Caco-2 (cell line): Measurements from ENCODE around the gene CTNNA2. TPM values are rescaled to one million over a fixed set of nuclear protein-coding genes. Genes with fewer than 3 reads are reported as not detected.

Experiments
- BruUV-seq: library from RNA; stranded (reverse); fragments of 400-500 nt; replicated peaks from 2 replicates; lab custom pipeline; 2021; lab: Mats Ljungman, UMichigan
- CTCF ChIA-PET: fragments of 300-600 bp; sonication (Branson Sonifier 250); formaldehyde crosslinking; loops from one replicate; lab custom pipeline; 2022; ENCODE audit warnings: antibody characterized with exemption; lab: Charles Lee
- POLR2A ChIA-PET: fragments of 300-600 bp; sonication (Branson Sonifier 250); formaldehyde crosslinking; loops from one replicate; lab custom pipeline; 2022; ENCODE audit warnings: antibody characterized with exemption; lab: Charles Lee
- DNase-seq, 2 experiments: peaks; one replicate each; pipeline versions ENCODE4 v3.0.0 to v3.0.0-alpha.2; 2020 to 2022
- H3K27me3 ChIP-seq: replicated peaks from 2 replicates; pipeline ENCODE4 v1.6.0; 2011; ENCODE audit warnings: low read length; ENCODE audit not compliant: control insufficient read depth, insufficient read depth
- H3K36me3 ChIP-seq: 2 replicates; pipeline ENCODE4 v1.5.1; 2011; ENCODE audit warnings: low read length; ENCODE audit not compliant: control insufficient read depth, insufficient read depth
- H3K4me1 ChIP-seq: fragments of 250-450 bp; sonication (Bioruptor Pico); 2 replicates; pipeline ENCODE4 v1.5.1; 2020; ENCODE audit warnings: mild to moderate bottlenecking
- H3K4me3 ChIP-seq: 2 replicates; pipeline ENCODE4 v1.5.1; 2011; ENCODE audit warnings: low read depth, mild to moderate bottlenecking, control low read depth, low read length
- H3K9me3 ChIP-seq: fragments of 250-450 bp; sonication (Bioruptor Pico); 2 replicates; pipeline ENCODE4 v1.5.1; 2020; ENCODE audit warnings: mild to moderate bottlenecking, moderate library complexity
- H3K27ac Mint-ChIP-seq: one replicate; pipeline ENCODE4 v1.8.0; 2022; ENCODE audit warnings: mixed read lengths; ENCODE audit not compliant: unreplicated experiment
- H3K27me3 Mint-ChIP-seq: one replicate; pipeline ENCODE4 v1.8.0; 2022; ENCODE audit warnings: mixed read lengths; ENCODE audit not compliant: insufficient read depth, unreplicated experiment
- H3K36me3 Mint-ChIP-seq: one replicate; pipeline ENCODE4 v1.8.0; 2022; ENCODE audit warnings: mild to moderate bottlenecking, mixed read lengths; ENCODE audit not compliant: insufficient read depth, unreplicated experiment
- H3K4me1 Mint-ChIP-seq: one replicate; pipeline ENCODE4 v1.8.0; 2022; ENCODE audit warnings: low read depth, mixed read lengths; ENCODE audit not compliant: unreplicated experiment
- H3K4me3 Mint-ChIP-seq: one replicate; pipeline ENCODE4 v1.8.0; 2022; ENCODE audit warnings: mild to moderate bottlenecking, moderate library complexity, mixed read lengths; ENCODE audit not compliant: unreplicated experiment
- H3K9me3 Mint-ChIP-seq: one replicate; pipeline ENCODE4 v1.8.0; 2022; ENCODE audit warnings: mixed read lengths; ENCODE audit not compliant: unreplicated experiment
- CTCF ChIP-seq, 2 experiments: fragments of 200-600 bp in 1 of 2; IDR thresholded peaks; 1 replicate in 1 of 2; 2 replicates in 1 of 2; pipeline versions ENCODE4 v1.5.1 to v1.8.0; 2011 to 2022; ENCODE audit warnings: antibody characterized with exemption in 1 of 2, control low read depth in 1 of 2, inconsistent platforms in 1 of 2, low read depth in 1 of 2, low read length in 1 of 2, mild to moderate bottlenecking in 1 of 2, moderate library complexity in 1 of 2; ENCODE audit not compliant: insufficient read depth in 1 of 2, severe bottlenecking in 1 of 2, unreplicated experiment in 1 of 2
- intact Hi-C: fragments of 100-400 bp; cut with micrococcal nuclease; formaldehyde crosslinking; loops from one replicate; pipeline ENCODE4 v1.10.0; 2022; ENCODE audit not compliant: unreplicated experiment
- total RNA-seq: library from RNA; stranded (reverse); gene quantifications from 2 replicates; pipeline ENCODE4 v1.2.3, GENCODE V29; 2022

Gene CTNNA2
- total RNA-seq, 1 experiment from 2014 or later = not detected

GRCh38 chr2:79792090-79792489, 279.2 kb downstream of the CTNNA2 start:
- Histone ChIP-seq H3K36me3 (no peaks in the 10 kb centered on the region), H3K4me3 (no peak overlapping the region), H3K4me1 (no peaks in the 10 kb centered on the region), H3K9me3 (no peaks in the 10 kb centered on the region), H3K27me3 (no peaks in the 10 kb centered on the region)
- BruUV-seq = no TSS peak
- no peak overlapping the region for H3K27ac Mint-ChIP-seq
- peaks cover 3% of the 10 kb centered on the region for H3K27me3 Mint-ChIP-seq
- POLR2A ChIA-PET = no interaction called here
- no peak for TF ChIP-seq CTCF (IDR thresholded peaks at IDR 0.05; ENCODE audit: insufficient read depth in 1 of 2, low read depth in 1 of 2, low read length in 1 of 2, severe bottlenecking in 1 of 2, unreplicated experiment in 1 of 2)
- no peaks in the 10 kb centered on the region for H3K4me1 Mint-ChIP-seq
- intact Hi-C loops = no loop called here
- H3K36me3 Mint-ChIP-seq = no peaks in the 10 kb centered on the region
- CTCF ChIA-PET = no interaction called here
- no peak for DNase-seq
- no peak overlapping the region for H3K4me3 Mint-ChIP-seq
- no peaks in the 10 kb centered on the region for H3K9me3 Mint-ChIP-seq

- Mint-ChIP-seq H3K36me3 (no peaks in the 10 kb centered on the region), H3K9me3 (no peaks in the 10 kb centered on the region), H3K27ac (no peak overlapping the region), H3K4me1 (no peaks in the 10 kb centered on the region), H3K4me3 (no peak overlapping the region), H3K27me3 (peaks cover 3% of the 10 kb centered on the region)
- Histone ChIP-seq H3K27me3 (no peaks in the 10 kb centered on the region), H3K4me1 (no peaks in the 10 kb centered on the region), H3K9me3 (no peaks in the 10 kb centered on the region), H3K4me3 (no peak overlapping the region), H3K36me3 (no peaks in the 10 kb centered on the region)
- TF ChIP-seq CTCF (IDR thresholded peaks at IDR 0.05; ENCODE audit: insufficient read depth in 1 of 2, low read depth in 1 of 2, low read length in 1 of 2, severe bottlenecking in 1 of 2, unreplicated experiment in 1 of 2) = no peak
- CTCF ChIA-PET = no interaction called here
- no TSS peak for BruUV-seq
- POLR2A ChIA-PET = no interaction called here
- intact Hi-C loops = no loop called here
- no peak for DNase-seq
These were observed 280.2 kb downstream of the CTNNA2 start for GRCh38 chr2:79793006-79793405.

DNA sequence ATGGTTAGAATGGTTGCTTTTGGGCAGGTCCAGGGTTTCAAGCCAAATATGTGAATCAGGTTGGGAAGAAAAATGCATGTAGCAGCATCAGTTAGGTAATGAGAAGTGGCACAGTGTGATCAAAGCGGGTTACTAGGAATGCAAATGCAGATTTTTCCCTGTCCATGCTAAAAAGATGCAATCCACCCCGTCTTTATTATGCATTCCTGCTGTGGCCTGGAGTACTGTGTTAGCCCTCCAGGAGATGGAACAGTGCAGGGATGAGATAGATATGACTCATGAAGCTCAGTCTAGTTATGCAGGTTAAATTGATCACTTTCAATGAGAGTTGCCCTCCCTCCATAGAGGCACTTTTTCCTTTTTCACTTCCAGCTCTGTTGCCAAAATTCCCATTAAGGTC, 283.8 kb downstream of the CTNNA2 start:
- ChIA-PET POLR2A (no interaction called here), CTCF (no interaction called here)
- Mint-ChIP-seq H3K9me3 (no peaks in the 10 kb centered on the region), H3K36me3 (no peaks in the 10 kb centered on the region), H3K4me1 (no peaks in the 10 kb centered on the region), H3K27ac (no peak overlapping the region), H3K4me3 (no peak overlapping the region), H3K27me3 (peaks cover 10% of the 10 kb centered on the region)
- no peak overlapping the region for H3K4me3 ChIP-seq
- DNase-seq = no peak
- H3K27me3 ChIP-seq = no peaks in the 10 kb centered on the region
- intact Hi-C loops = no loop called here
- H3K36me3 ChIP-seq = no peaks in the 10 kb centered on the region
- no TSS peak for BruUV-seq
- no peaks in the 10 kb centered on the region for H3K4me1 ChIP-seq
- no peak for TF ChIP-seq CTCF (IDR thresholded peaks at IDR 0.05; ENCODE audit: insufficient read depth in 1 of 2, low read depth in 1 of 2, low read length in 1 of 2, severe bottlenecking in 1 of 2, unreplicated experiment in 1 of 2)
- H3K9me3 ChIP-seq = no peaks in the 10 kb centered on the region
